Mesodermal cell (in vitro differentiated cells): Measurements from ENCODE around the gene MTM1.

ENCODE experiments used
- H3K27ac ChIP-seq: 2 replicates; pipeline ENCODE4 v1.7.0; 2013; ENCODE audit warnings: mild to moderate bottlenecking, low read depth, low read length, moderate library complexity; ENCODE audit not compliant: severe bottlenecking
- H3K36me3 ChIP-seq: 2 replicates; pipeline ENCODE4 v1.7.1; 2013; ENCODE audit warnings: mild to moderate bottlenecking, low read length, moderate library complexity; ENCODE audit not compliant: control insufficient read depth, insufficient read depth
- H3K4me1 ChIP-seq: one replicate; pipeline ENCODE4 v1.7.1; 2013; ENCODE audit warnings: mild to moderate bottlenecking, low read length; ENCODE audit not compliant: insufficient read depth, control insufficient read depth, poor library complexity, severe bottlenecking
- H3K4me3 ChIP-seq: 2 replicates; pipeline ENCODE4 v1.7.0; 2013; ENCODE audit warnings: low read length, control low read depth, mild to moderate bottlenecking; ENCODE audit not compliant: insufficient read depth, poor library complexity, severe bottlenecking; ENCODE audit errors: extremely low read depth
- H3K9me3 ChIP-seq: 2 replicates; pipeline ENCODE4 v1.7.1; 2013; ENCODE audit warnings: mild to moderate bottlenecking, low read length, moderate library complexity; ENCODE audit not compliant: control insufficient read depth
- WGBS, 2 experiments: methylation state at CpG; one replicate each; pipeline ENCODE4 v1.1.5; 2013; ENCODE audit warnings: missing lambda C conversion rate in 2 of 2; ENCODE audit not compliant: insufficient coverage in 2 of 2; 5-methylcytosine and 5-hydroxymethylcytosine counted together

MTM1 gene

DNA sequence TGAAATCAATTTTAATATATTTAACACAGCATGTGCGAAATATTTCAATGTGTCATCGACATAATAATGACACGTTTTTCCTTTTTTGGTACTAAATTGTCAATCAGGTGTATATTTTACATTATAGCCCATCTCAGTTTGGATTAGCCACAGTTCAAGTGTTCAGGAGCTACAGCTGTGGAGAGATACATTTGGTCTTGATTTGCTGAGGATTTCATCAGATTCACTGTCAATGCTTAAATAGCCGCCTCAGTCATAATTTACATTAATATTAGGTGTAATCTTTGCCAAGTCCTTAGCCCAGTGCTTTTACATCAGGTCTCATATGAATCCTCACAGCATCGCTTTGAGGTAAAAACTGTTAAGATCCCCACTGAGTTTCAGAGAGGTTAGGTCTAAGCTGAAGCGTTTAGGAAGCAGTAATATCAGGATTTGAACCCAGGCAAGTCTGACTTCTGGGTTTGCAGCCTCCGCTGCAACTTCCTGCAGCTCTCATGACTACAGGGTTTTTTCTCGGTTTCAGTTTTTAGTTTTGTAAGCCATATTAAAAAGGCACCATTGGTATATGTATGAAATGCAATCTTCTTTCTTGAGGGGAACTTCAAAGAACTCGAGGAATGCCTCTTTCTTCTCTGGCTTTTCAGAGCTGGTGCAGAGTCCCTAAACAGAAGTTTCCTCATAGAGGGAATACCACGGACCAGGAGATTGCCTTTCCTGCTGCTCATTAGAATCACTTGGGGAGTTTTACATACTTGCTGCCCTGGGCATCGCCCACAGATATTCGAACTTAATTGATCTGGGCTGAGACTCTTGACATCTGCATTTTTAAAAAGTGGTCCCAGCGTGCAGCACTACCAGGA is 6.4 kb downstream of the MTM1 start:
- H3K4me3 ChIP-seq = no peak overlapping the region
- no peaks in the 10 kb centered on the region for H3K36me3 ChIP-seq
- H3K9me3 ChIP-seq = no peaks in the 10 kb centered on the region
- no peak overlapping the region for H3K27ac ChIP-seq
- peaks cover 13% of the 10 kb centered on the region for H3K4me1 ChIP-seq
- WGBS, 2 experiments = 10 to 37% methylated on average over 2 to 6 of the region's 13 CpGs

- no peak overlapping the region for H3K27ac ChIP-seq
- WGBS, 2 experiments = 68 to 92% methylated on average over 2 to 4 of the region's 5 CpGs
- H3K36me3 ChIP-seq = no peaks in the 10 kb centered on the region
- H3K4me1 ChIP-seq = peaks cover 9% of the 10 kb centered on the region
- H3K4me3 ChIP-seq = no peak overlapping the region
- H3K9me3 ChIP-seq = no peaks in the 10 kb centered on the region
Observed at GRCh38 chrX:150575419-150575814, 7.0 kb downstream of the MTM1 start.

- Histone ChIP-seq H3K9me3 (no peaks in the 10 kb centered on the region), H3K4me3 (no peak overlapping the region), H3K27ac (no peak overlapping the region), H3K36me3 (no peaks in the 10 kb centered on the region), H3K4me1 (peaks cover 12% of the 10 kb centered on the region)
- no CpG with 5 or more reads among the region's 1 CpG for WGBS, 2 experiments
Observed at GRCh38 chrX:150577174-150577573, 8.8 kb downstream of the MTM1 start.

- no CpG with 5 or more reads among the region's 4 CpGs for WGBS, 2 experiments
Observed at GRCh38 chrX:150581093-150581775, 12.8 kb downstream of the MTM1 start.

GRCh38 chrX:150582338-150582948 is 14.0 kb downstream of the MTM1 start:
- Histone ChIP-seq H3K4me1 (peaks cover 3% of the 10 kb centered on the region), H3K36me3 (no peaks in the 10 kb centered on the region), H3K9me3 (peaks cover 4% of the 10 kb centered on the region), H3K4me3 (no peak overlapping the region), H3K27ac (no peak overlapping the region)

More at GRCh38 chrX:150581093-150581775, 12.8 kb downstream of the MTM1 start:
- Histone ChIP-seq H3K4me1 (peaks cover 3% of the 10 kb centered on the region), H3K9me3 (peaks cover 4% of the 10 kb centered on the region), H3K4me3 (no peak overlapping the region), H3K27ac (no peak overlapping the region), H3K36me3 (no peaks in the 10 kb centered on the region)

- no peak overlapping the region for H3K4me3 ChIP-seq
- WGBS, 2 experiments = 76 to 100% methylated on average over 2 to 3 of the region's 8 CpGs
Observed at GRCh38 chrX:150587585-150588503, 19.4 kb downstream of the MTM1 start.

GRCh38 chrX:150594584-150594983 is 26.2 kb downstream of the MTM1 start:
- Histone ChIP-seq H3K9me3 (no peaks in the 10 kb centered on the region), H3K4me1 (no peaks in the 10 kb centered on the region), H3K27ac (no peak overlapping the region), H3K36me3 (peaks cover 6% of the 10 kb centered on the region), H3K4me3 (no peak overlapping the region)
- no CpG with 5 or more reads among the region's 1 CpG for WGBS, 2 experiments

More at GRCh38 chrX:150587585-150588503, 19.4 kb downstream of the MTM1 start:
- Histone ChIP-seq H3K36me3 (no peaks in the 10 kb centered on the region), H3K9me3 (no peaks in the 10 kb centered on the region), H3K27ac (no peak overlapping the region), H3K4me1 (no peaks in the 10 kb centered on the region)

GRCh38 chrX:150599226-150599625 is 30.8 kb downstream of the MTM1 start:
- H3K4me1 ChIP-seq = no peaks in the 10 kb centered on the region
- no peaks in the 10 kb centered on the region for H3K9me3 ChIP-seq
- H3K27ac ChIP-seq = no peak overlapping the region
- no peak overlapping the region for H3K4me3 ChIP-seq
- WGBS, 2 experiments = no CpG with 5 or more reads among the region's 1 CpG
- H3K36me3 ChIP-seq = peaks cover 10% of the 10 kb centered on the region

- Histone ChIP-seq H3K27ac (no peak overlapping the region), H3K9me3 (no peaks in the 10 kb centered on the region), H3K36me3 (peaks cover 6% of the 10 kb centered on the region), H3K4me1 (no peaks in the 10 kb centered on the region), H3K4me3 (no peak overlapping the region)
Observed at GRCh38 chrX:150602296-150602695, 33.9 kb downstream of the MTM1 start.

DNA sequence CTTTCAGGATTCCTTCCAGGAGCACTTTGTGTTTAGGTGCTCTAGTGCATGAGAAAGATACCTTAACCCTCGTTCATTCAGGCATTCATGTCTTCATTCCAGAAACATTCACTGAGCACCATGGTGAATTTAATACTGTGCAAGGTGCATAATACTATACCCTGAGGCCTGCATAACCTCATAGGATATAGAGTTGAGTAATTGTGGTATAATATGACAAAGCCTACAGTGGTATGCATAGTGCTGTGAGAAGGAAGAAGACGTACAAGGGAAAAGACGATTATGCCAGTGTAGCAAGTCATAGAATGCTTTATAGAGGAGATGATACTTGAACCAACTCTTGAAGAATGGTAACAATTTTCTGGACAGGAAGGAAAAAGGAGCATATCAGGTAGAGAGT is 34.3 kb downstream of the MTM1 start:
- Histone ChIP-seq H3K9me3 (no peaks in the 10 kb centered on the region), H3K4me1 (no peaks in the 10 kb centered on the region), H3K27ac (no peak overlapping the region), H3K4me3 (no peak overlapping the region), H3K36me3 (peaks cover 6% of the 10 kb centered on the region)
- 90 to 100% methylated on average over 2 of the region's 3 CpGs for WGBS, 2 experiments
